B cell (primary cell): ENCODE measurements around the gene KCNK18.

Experiments used
- EZH2 ChIP-seq: IDR thresholded peaks from 2 replicates; pipeline ENCODE4 v1.6.1; 2012; ENCODE audit warnings: borderline replicate concordance, low read depth, mild to moderate bottlenecking, moderate library complexity, low read length; ENCODE audit not compliant: insufficient read depth, poor library complexity, severe bottlenecking
- TF ChIP-seq, protein P1 (sequence below): fragments of 200-600 bp; IDR thresholded peaks from one replicate; pipeline ENCODE4 v1.8.0; 2022; ENCODE audit warnings: antibody characterized with exemption, mild to moderate bottlenecking

DNA sequence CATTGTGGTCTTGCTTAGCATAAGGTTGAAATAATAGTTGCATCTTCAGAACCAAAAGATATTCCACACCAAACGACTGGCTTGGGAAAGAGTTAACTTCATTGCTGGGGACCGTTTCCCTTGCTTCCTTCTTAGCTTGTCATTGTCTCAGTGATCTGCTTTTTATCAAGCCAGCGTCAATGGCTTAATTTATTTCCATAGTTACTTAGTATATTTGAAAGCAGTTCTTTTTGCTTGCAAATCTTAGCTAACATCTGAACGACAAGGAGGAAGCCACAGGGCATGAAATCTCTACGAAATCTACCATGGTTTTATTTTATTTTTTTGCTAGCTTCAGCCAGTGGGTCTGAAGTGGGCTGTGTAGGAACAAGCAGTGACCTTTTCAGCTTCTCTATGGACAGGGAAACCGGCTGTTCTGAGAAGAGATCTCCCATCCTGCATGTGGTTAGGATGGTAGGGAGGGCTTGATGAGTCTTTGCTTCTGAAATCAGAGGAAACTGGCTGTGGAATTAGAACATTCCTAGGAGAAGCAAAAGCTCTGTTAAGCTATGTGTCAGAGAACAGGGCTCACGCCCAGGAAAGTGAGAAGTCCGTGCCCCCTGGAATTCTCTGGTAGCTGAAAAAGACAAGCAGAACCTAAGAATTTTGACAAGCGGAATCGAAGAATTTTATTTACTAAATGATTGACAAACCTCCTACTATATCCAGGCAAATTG, 51.6 kb downstream of the KCNK18 start:
- TF ChIP-seq, protein P1, sequence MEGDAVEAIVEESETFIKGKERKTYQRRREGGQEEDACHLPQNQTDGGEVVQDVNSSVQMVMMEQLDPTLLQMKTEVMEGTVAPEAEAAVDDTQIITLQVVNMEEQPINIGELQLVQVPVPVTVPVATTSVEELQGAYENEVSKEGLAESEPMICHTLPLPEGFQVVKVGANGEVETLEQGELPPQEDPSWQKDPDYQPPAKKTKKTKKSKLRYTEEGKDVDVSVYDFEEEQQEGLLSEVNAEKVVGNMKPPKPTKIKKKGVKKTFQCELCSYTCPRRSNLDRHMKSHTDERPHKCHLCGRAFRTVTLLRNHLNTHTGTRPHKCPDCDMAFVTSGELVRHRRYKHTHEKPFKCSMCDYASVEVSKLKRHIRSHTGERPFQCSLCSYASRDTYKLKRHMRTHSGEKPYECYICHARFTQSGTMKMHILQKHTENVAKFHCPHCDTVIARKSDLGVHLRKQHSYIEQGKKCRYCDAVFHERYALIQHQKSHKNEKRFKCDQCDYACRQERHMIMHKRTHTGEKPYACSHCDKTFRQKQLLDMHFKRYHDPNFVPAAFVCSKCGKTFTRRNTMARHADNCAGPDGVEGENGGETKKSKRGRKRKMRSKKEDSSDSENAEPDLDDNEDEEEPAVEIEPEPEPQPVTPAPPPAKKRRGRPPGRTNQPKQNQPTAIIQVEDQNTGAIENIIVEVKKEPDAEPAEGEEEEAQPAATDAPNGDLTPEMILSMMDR = no peak
- TF ChIP-seq EZH2 = no peak
